Caco-2 (cell line): Measurements from ENCODE around the gene ZNF593. TPM values are rescaled to one million over a fixed set of nuclear protein-coding genes. Genes with fewer than 3 reads are reported as not detected.

Experiments
- BruUV-seq: library from RNA; stranded (reverse); fragments of 400-500 nt; replicated peaks from 2 replicates; lab custom pipeline; 2021; lab: Mats Ljungman, UMichigan
- CTCF ChIA-PET: fragments of 300-600 bp; sonication (Branson Sonifier 250); formaldehyde crosslinking; loops from one replicate; lab custom pipeline; 2022; ENCODE audit warnings: antibody characterized with exemption; lab: Charles Lee
- POLR2A ChIA-PET: fragments of 300-600 bp; sonication (Branson Sonifier 250); formaldehyde crosslinking; loops from one replicate; lab custom pipeline; 2022; ENCODE audit warnings: antibody characterized with exemption; lab: Charles Lee
- DNase-seq, 2 experiments: peaks; one replicate each; pipeline versions ENCODE4 v3.0.0 to v3.0.0-alpha.2; 2020 to 2022
- H3K27me3 ChIP-seq: replicated peaks from 2 replicates; pipeline ENCODE4 v1.6.0; 2011; ENCODE audit warnings: low read length; ENCODE audit not compliant: control insufficient read depth, insufficient read depth
- H3K36me3 ChIP-seq: 2 replicates; pipeline ENCODE4 v1.5.1; 2011; ENCODE audit warnings: low read length; ENCODE audit not compliant: control insufficient read depth, insufficient read depth
- H3K4me1 ChIP-seq: fragments of 250-450 bp; sonication (Bioruptor Pico); 2 replicates; pipeline ENCODE4 v1.5.1; 2020; ENCODE audit warnings: mild to moderate bottlenecking
- H3K4me3 ChIP-seq: 2 replicates; pipeline ENCODE4 v1.5.1; 2011; ENCODE audit warnings: low read depth, mild to moderate bottlenecking, control low read depth, low read length
- H3K9me3 ChIP-seq: fragments of 250-450 bp; sonication (Bioruptor Pico); 2 replicates; pipeline ENCODE4 v1.5.1; 2020; ENCODE audit warnings: mild to moderate bottlenecking, moderate library complexity
- H3K27ac Mint-ChIP-seq: one replicate; pipeline ENCODE4 v1.8.0; 2022; ENCODE audit warnings: mixed read lengths; ENCODE audit not compliant: unreplicated experiment
- H3K27me3 Mint-ChIP-seq: one replicate; pipeline ENCODE4 v1.8.0; 2022; ENCODE audit warnings: mixed read lengths; ENCODE audit not compliant: insufficient read depth, unreplicated experiment
- H3K36me3 Mint-ChIP-seq: one replicate; pipeline ENCODE4 v1.8.0; 2022; ENCODE audit warnings: mild to moderate bottlenecking, mixed read lengths; ENCODE audit not compliant: insufficient read depth, unreplicated experiment
- H3K4me1 Mint-ChIP-seq: one replicate; pipeline ENCODE4 v1.8.0; 2022; ENCODE audit warnings: low read depth, mixed read lengths; ENCODE audit not compliant: unreplicated experiment
- H3K4me3 Mint-ChIP-seq: one replicate; pipeline ENCODE4 v1.8.0; 2022; ENCODE audit warnings: mild to moderate bottlenecking, moderate library complexity, mixed read lengths; ENCODE audit not compliant: unreplicated experiment
- H3K9me3 Mint-ChIP-seq: one replicate; pipeline ENCODE4 v1.8.0; 2022; ENCODE audit warnings: mixed read lengths; ENCODE audit not compliant: unreplicated experiment
- intact Hi-C: fragments of 100-400 bp; cut with micrococcal nuclease; formaldehyde crosslinking; loops from one replicate; pipeline ENCODE4 v1.10.0; 2022; ENCODE audit not compliant: unreplicated experiment
- total RNA-seq: library from RNA; stranded (reverse); gene quantifications from 2 replicates; pipeline ENCODE4 v1.2.3, GENCODE V29; 2022
- TF ChIP-seq, protein P1 (sequence below), 2 experiments: fragments of 200-600 bp in 1 of 2; IDR thresholded peaks; 1 replicate in 1 of 2; 2 replicates in 1 of 2; pipeline versions ENCODE4 v1.5.1 to v1.8.0; 2011 to 2022; ENCODE audit warnings: antibody characterized with exemption in 1 of 2, control low read depth in 1 of 2, inconsistent platforms in 1 of 2, low read depth in 1 of 2, low read length in 1 of 2, mild to moderate bottlenecking in 1 of 2, moderate library complexity in 1 of 2; ENCODE audit not compliant: insufficient read depth in 1 of 2, severe bottlenecking in 1 of 2, unreplicated experiment in 1 of 2

ZNF593 gene
- total RNA-seq, 1 experiment from 2014 or later, result 50.0 TPM

DNA sequence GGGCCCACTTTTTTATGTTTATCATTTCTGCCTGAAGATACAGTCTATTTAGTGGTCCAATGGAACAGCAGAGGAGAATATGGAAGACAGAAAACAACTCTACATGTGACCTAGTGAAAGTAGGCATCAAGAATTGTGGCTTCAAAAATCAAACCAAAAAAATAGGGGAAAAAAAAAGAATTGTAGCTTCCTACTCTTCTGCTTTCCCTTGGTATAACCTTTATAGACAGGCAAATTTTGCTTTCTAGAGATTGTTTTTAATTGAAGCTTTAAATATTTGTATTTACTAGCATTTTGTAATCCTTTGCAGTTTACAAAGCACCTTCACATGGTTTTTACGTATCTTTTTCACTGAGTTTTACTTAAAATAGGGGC, 43.8 kb upstream of the ZNF593 start:
- Histone ChIP-seq H3K4me1 (peaks cover 9% of the 10 kb centered on the region; the same call in 1 of the 2 replicates), H3K4me3 (no peak overlapping the region), H3K9me3 (no peaks in the 10 kb centered on the region), H3K36me3 (no peaks in the 10 kb centered on the region), H3K27me3 (no peaks in the 10 kb centered on the region)
- Mint-ChIP-seq H3K9me3 (no peaks in the 10 kb centered on the region), H3K36me3 (no peaks in the 10 kb centered on the region), H3K27me3 (no peaks in the 10 kb centered on the region), H3K27ac (no peak overlapping the region), H3K4me1 (no peaks in the 10 kb centered on the region), H3K4me3 (no peak overlapping the region)
- no peak for DNase-seq
- ChIA-PET CTCF (no interaction called here), POLR2A (no interaction called here)
- intact Hi-C loops, result no loop called here
- TF ChIP-seq, protein P1, sequence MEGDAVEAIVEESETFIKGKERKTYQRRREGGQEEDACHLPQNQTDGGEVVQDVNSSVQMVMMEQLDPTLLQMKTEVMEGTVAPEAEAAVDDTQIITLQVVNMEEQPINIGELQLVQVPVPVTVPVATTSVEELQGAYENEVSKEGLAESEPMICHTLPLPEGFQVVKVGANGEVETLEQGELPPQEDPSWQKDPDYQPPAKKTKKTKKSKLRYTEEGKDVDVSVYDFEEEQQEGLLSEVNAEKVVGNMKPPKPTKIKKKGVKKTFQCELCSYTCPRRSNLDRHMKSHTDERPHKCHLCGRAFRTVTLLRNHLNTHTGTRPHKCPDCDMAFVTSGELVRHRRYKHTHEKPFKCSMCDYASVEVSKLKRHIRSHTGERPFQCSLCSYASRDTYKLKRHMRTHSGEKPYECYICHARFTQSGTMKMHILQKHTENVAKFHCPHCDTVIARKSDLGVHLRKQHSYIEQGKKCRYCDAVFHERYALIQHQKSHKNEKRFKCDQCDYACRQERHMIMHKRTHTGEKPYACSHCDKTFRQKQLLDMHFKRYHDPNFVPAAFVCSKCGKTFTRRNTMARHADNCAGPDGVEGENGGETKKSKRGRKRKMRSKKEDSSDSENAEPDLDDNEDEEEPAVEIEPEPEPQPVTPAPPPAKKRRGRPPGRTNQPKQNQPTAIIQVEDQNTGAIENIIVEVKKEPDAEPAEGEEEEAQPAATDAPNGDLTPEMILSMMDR (IDR thresholded peaks at IDR 0.05; ENCODE audit: insufficient read depth in 1 of 2, low read depth in 1 of 2, low read length in 1 of 2, severe bottlenecking in 1 of 2, unreplicated experiment in 1 of 2), result no peak
- no TSS peak for BruUV-seq

DNA sequence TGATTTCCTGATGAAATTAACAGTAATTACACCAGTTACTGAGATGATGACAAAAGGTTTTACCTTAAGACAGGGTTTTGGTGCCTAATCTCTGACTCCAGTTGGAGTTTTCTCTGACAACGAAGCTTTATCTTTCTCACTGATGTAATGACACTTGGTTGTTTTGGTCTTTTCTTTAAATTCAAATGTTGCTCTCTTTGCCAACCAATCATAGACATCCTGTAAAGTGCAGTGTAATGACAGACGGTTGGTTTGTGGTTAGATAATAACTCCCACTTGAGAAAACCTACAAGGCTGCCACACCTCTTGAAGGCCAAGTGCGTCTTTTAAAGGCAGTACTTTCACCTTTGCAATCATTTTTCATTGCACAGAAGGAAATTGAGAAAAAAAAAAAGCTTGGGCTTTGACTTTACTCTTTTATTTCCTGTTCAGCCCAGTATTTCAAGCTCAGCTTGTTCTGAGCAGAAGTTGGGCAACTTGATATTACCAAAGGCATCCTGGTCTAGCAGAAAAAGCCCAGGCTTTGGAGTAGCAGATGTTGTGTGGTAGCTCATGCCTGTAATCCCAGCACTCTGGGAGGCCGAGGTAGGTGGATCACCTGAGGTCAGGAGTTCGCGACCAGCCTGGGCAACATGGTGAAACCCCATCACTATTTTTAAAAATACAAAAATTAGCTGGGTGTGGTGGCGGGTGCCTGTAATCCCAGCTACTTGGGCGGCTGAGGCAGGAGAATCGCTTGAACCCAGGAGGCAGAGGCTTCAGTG, 43.2 kb upstream of the ZNF593 start:
- H3K36me3 Mint-ChIP-seq, result no peaks in the 10 kb centered on the region
- H3K27ac Mint-ChIP-seq, result no peak overlapping the region
- H3K4me3 ChIP-seq, result no peak overlapping the region
- CTCF ChIA-PET, result interaction anchor here (1.0 kb wide), 1 partner anchor 43 kb away, joined by 3 read pairs; the partner anchor contains the start of gene ZNF593
- no peak overlapping the region for H3K4me3 Mint-ChIP-seq
- H3K9me3 ChIP-seq, result no peaks in the 10 kb centered on the region
- no peaks in the 10 kb centered on the region for H3K9me3 Mint-ChIP-seq
- H3K27me3 ChIP-seq, result no peaks in the 10 kb centered on the region
- intact Hi-C loops, result no loop called here
- no peaks in the 10 kb centered on the region for H3K27me3 Mint-ChIP-seq
- BruUV-seq, result no TSS peak
- TF ChIP-seq, protein P1 (IDR thresholded peaks at IDR 0.05; ENCODE audit: insufficient read depth in 1 of 2, low read depth in 1 of 2, low read length in 1 of 2, severe bottlenecking in 1 of 2, unreplicated experiment in 1 of 2), result no peak
- peaks cover 9% of the 10 kb centered on the region; the same call in 1 of the 2 replicates for H3K4me1 ChIP-seq
- POLR2A ChIA-PET, result interaction anchor here (0.6 kb wide), 1 partner anchor 16 kb away, joined by 5 read pairs; no protein-coding TSS in a partner anchor
- DNase-seq, result no peak
- no peaks in the 10 kb centered on the region for H3K4me1 Mint-ChIP-seq
- no peaks in the 10 kb centered on the region for H3K36me3 ChIP-seq

DNA sequence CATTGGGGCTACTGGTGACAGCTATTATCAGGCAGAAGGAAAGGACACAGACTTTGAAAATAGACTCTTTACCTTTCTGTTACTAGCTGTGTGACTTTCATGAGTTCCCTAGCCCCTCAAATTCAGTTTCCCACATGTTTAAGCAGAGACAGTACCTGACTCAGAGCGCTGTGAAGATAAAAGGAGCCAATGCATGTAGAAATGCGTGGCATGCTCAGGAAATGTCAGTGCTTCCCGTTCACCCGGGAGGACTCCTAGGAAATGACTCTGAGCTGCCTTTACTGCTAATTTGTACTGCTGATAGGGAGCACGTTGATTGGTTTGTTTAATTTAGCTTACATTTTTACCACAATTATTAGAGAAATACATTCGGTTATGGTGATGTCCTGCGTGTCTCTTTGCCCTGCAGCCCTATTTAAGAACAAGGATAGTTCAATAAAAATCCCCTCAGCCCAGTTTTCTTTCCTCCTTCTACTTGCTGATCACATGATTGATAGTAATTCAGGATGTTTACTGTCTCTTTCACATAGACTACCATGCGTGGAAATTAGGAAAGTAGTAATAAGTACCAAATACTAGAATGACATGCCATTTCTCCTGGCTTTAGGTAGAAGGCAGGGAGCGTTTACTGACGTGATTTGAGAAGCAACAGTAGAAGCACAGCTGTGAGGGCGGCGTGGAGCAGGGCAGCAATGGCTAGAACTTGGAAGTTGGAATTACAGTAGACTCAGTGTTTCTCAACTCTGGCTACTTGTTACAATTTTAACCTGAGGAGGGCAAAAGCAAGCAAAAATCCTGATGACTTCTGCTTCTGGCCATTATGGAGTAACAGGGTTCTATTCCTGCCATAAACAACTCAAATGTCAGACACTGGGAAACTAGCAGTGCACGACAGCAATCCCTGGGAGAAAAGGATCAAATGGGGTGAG, 42.2 kb upstream of the ZNF593 start:
- no peak for DNase-seq
- TF ChIP-seq, protein P1 (IDR thresholded peaks at IDR 0.05; ENCODE audit: insufficient read depth in 1 of 2, low read depth in 1 of 2, low read length in 1 of 2, severe bottlenecking in 1 of 2, unreplicated experiment in 1 of 2), result no peak
- Histone ChIP-seq H3K27me3 (no peaks in the 10 kb centered on the region), H3K9me3 (no peaks in the 10 kb centered on the region), H3K4me3 (no peak overlapping the region), H3K36me3 (no peaks in the 10 kb centered on the region), H3K4me1 (peaks cover 9% of the 10 kb centered on the region; the same call in 1 of the 2 replicates)
- Mint-ChIP-seq H3K27ac (no peak overlapping the region), H3K4me3 (no peak overlapping the region), H3K9me3 (no peaks in the 10 kb centered on the region), H3K4me1 (no peaks in the 10 kb centered on the region), H3K36me3 (no peaks in the 10 kb centered on the region), H3K27me3 (no peaks in the 10 kb centered on the region)
- CTCF ChIA-PET, result interaction anchor here (1.0 kb wide), 1 partner anchor 42 kb away, joined by 3 read pairs; the partner anchor contains the start of gene ZNF593
- POLR2A ChIA-PET, result interaction anchor here (0.6 kb wide), 1 partner anchor 16 kb away, joined by 5 read pairs; no protein-coding TSS in a partner anchor
- intact Hi-C loops, result no loop called here
- no TSS peak for BruUV-seq
